ENCODE results near the gene HOXD1.

Gene HOXD1

DNA sequence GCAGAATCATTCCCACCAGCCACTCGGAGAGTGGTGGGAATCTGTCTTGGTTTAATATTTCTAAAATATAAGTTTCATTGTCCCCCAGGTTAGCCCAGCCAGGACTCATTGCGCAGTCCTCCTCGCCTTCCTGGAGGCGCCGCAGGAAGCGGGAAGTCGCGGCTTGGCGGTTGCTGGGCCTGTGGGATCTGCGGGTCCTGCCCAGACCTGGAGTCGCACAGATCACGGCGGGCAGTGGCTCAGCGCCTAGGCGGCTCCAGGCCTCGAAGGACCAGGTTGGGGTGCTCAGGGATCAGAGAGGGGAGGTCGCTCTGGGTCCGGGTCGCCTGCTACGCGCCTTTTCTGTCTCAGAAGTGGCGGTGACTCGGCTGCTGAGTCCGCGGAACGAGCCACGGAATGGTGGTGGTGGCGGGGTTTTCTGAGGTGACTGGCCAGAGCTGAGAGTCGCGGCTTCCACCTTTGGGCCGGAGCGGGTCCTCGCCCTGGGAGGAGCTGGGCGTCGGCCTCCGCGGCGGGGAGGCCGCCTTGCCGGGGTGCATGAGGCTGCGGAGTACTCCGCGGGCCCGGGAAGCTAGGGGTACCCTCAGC, 28.7 kb upstream of the HOXD1 start:
- Histone ChIP-seq H3K4me3 (peak overlapping the region; percentile 28 to 41), H3K27ac (no peak overlapping the region), H3K27me3 (peaks cover 0 to 82% of the 10 kb centered on the region in 2 donors), H3K36me3 (peaks cover 0 to 8% (median 0%) of the 10 kb centered on the region in 3 donors), H3K9me3 (peaks cover 0 to 7% (median 0%) of the 10 kb centered on the region in 3 donors), H3K4me1 (peaks cover 0 to 54% (median 37%) of the 10 kb centered on the region in 4 donors)
- TF ChIP-seq, protein P1, sequence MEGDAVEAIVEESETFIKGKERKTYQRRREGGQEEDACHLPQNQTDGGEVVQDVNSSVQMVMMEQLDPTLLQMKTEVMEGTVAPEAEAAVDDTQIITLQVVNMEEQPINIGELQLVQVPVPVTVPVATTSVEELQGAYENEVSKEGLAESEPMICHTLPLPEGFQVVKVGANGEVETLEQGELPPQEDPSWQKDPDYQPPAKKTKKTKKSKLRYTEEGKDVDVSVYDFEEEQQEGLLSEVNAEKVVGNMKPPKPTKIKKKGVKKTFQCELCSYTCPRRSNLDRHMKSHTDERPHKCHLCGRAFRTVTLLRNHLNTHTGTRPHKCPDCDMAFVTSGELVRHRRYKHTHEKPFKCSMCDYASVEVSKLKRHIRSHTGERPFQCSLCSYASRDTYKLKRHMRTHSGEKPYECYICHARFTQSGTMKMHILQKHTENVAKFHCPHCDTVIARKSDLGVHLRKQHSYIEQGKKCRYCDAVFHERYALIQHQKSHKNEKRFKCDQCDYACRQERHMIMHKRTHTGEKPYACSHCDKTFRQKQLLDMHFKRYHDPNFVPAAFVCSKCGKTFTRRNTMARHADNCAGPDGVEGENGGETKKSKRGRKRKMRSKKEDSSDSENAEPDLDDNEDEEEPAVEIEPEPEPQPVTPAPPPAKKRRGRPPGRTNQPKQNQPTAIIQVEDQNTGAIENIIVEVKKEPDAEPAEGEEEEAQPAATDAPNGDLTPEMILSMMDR (IDR thresholded peaks at IDR 0.05), result no peak
- DNase-seq, result no peak
- intact Hi-C loops (cut with DNase I; ENCODE audit: low total_unique reads), result loop anchor here (10.0 kb wide), 1 partner anchor 95 kb away; no protein-coding TSS in a partner anchor

DNA sequence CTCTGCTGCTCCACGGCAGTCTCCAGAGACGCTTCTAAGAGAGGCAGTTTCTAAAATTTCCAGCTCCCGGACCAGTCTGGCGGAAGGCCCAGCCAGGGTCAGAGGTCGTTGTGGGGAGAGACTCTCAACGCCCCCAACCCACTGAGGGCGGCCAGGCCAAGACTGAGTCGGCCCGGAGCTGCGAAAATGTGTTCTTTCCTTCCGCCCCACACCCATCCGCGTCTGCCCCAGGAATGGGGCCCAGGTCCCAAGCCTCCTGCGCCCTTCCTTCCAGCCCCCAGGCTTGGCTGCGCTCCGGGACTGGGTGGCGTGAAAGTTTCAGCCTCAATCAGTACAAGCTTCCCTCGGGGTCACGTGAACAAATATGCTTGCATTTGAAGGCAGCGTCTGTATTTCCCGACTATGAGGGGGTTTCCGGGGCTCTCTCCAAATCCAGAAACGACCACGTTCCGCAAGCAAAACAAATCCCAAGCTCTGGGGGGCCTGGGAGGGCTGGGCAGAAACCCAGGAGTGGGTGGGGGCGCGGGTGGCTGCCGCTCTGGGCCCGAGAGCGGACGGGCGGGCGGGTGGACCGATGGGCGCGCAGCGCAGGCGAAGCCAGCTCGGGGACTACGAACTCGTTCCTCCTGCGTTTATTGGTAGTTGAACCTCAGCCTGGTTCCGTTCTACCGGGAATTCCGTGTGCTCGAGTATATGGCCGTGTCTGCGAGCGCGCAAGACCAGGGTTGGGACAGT, 28.1 kb upstream of the HOXD1 start:
- H3K36me3 ChIP-seq, result peaks cover 0 to 4% (median 0%) of the 10 kb centered on the region in 3 donors
- H3K27me3 ChIP-seq, result peaks cover 0 to 86% of the 10 kb centered on the region in 2 donors
- H3K4me3 ChIP-seq, result peak overlapping the region; percentile 28 to 41
- H3K27ac ChIP-seq, result no peak overlapping the region
- H3K4me1 ChIP-seq, result peaks cover 0 to 61% (median 40%) of the 10 kb centered on the region in 4 donors
- H3K9me3 ChIP-seq, result peaks cover 0 to 7% (median 0%) of the 10 kb centered on the region in 3 donors
- TF ChIP-seq, protein P1 (IDR thresholded peaks at IDR 0.05), result no peak
- DNase-seq, result no peak
- intact Hi-C loops (cut with DNase I; ENCODE audit: low total_unique reads), result no loop called here

DNA sequence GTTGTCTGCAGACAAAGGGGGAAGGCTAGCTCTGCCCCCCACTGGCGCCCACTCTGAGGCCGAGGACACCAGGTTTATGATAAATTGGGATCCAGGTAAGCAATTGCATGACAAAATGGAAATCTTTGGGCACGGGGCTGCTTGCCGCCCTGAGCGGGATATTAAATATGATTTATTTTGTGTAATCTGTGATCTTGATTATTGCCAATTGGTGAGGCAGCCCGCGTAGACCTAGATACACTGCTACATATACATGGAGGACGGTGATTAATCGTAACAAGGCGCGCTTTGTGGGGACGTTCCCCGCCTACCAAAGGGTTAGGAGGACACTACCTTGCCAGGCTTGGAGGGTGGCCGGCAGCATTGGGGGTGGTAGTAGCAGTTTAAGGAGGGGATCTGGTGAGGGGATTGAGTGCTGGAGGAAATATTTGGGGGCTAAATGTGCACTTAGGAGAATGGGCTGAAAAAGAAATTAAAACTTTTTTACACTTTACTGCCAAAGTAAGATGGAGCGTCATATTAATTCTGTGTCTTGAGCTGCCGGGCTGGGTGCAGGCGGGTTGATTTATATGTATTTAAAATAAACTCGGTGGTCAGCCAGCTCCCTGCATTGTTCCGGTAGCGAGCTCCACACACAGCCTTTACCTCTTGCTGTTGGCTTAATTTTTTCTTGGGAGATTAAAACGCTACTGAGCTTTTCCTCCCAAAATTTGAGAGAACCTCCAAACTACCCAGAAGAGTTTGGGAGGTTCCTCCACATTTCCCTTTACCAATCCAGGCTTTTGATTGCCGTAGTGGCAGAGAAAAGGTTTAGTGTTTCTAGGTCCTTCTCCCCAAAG, 27.3 kb upstream of the HOXD1 start:
- Histone ChIP-seq H3K27me3 (peaks cover 0 to 90% of the 10 kb centered on the region in 2 donors), H3K9me3 (peaks cover 0 to 7% (median 0%) of the 10 kb centered on the region in 3 donors), H3K27ac (no peak overlapping the region), H3K4me3 (peak overlapping the region; percentile 28 to 41), H3K36me3 (no peaks in the 10 kb centered on the region), H3K4me1 (peaks cover 0 to 62% (median 41%) of the 10 kb centered on the region in 4 donors)
- TF ChIP-seq, protein P1 (IDR thresholded peaks at IDR 0.05), result no peak
- no peak for DNase-seq
- intact Hi-C loops (cut with DNase I; ENCODE audit: low total_unique reads), result no loop called here

DNA sequence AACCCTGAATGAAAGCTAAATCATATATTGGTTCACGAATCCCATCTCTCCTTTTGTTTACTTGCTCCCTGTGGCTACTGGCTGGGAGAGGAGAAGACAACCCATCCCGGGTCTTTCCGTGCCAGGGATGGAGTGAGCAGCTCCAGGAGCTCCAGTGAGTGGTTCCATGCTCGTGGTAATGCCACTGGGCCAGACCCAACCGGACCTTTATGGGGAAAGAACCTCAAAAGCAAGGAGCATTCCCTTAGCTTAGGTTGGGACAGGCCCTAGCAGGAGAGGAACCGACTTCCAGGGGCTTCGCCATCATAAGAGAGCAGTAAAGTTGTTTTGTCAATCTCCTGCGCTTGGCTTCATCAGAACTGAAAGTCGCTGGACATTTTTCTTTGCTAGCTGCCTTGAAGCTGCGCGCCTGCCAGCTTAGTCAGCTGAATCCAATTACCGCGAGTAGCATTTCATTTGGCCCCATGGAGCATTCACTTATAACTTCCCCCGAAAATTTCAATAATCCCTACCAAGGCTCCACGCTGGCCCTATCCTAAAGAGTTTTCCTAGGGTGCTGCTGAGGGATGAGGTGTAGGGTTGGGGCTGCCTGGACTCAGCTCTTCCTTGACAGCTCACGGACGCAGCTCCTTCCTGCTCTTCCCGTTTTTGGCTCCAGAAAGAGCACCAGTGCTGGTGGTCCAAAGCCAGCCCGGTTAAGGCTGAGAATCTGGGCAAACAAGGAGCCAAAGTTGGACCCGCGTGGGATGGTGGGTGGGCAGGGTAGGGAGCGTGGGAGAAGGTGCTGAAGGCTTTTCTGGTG, 26.4 kb upstream of the HOXD1 start:
- Histone ChIP-seq H3K4me1 (peaks cover 0 to 60% (median 40%) of the 10 kb centered on the region in 4 donors), H3K4me3 (peak overlapping the region; percentile 4 to 34), H3K9me3 (peaks cover 0 to 7% (median 0%) of the 10 kb centered on the region in 3 donors), H3K27ac (no peak overlapping the region), H3K27me3 (peaks cover 0 to 82% of the 10 kb centered on the region in 2 donors), H3K36me3 (no peaks in the 10 kb centered on the region)
- intact Hi-C loops (cut with DNase I; ENCODE audit: low total_unique reads), result no loop called here
- TF ChIP-seq, protein P1 (IDR thresholded peaks at IDR 0.05), result no peak
- no peak for DNase-seq
